ENCODE data around the gene ERCC6L.
"Not testable (repeated sequence)": the region's sequence is repeated elsewhere in the genome, so short reads cannot be mapped to it uniquely, and the experiment has no call there.

ERCC6L gene

GRCh38 chrX:72247206-72247942, 8.5 kb upstream of the ERCC6L start:
- DNase-seq, result no peak

- peak; percentile 40 for DNase-seq
Observed at GRCh38 chrX:72245461-72246089, 6.7 kb upstream of the ERCC6L start.

- no peak for DNase-seq
Observed at GRCh38 chrX:72243472-72243871, 4.6 kb upstream of the ERCC6L start.

- DNase-seq, result no peak
Observed at GRCh38 chrX:72240976-72241375, 2.1 kb upstream of the ERCC6L start.

- no peak for DNase-seq
Observed at GRCh38 chrX:72238183-72238582, 644 bp downstream of the ERCC6L start.

GRCh38 chrX:72236841-72237240, 2.0 kb downstream of the ERCC6L start:
- no peak for DNase-seq

- DNase-seq, result no peak
Observed at GRCh38 chrX:72230290-72230689, 8.5 kb downstream of the ERCC6L start.

GRCh38 chrX:72220375-72220774, 18.5 kb downstream of the ERCC6L start:
- not testable (repeated sequence) for DNase-seq

GRCh38 chrX:72216973-72217372, 21.9 kb downstream of the ERCC6L start:
- DNase-seq, result no peak

GRCh38 chrX:72208126-72208800, 30.6 kb downstream of the ERCC6L start:
- DNase-seq, result no peak

- no peak for DNase-seq
Observed at GRCh38 chrX:72207366-72207765, 31.5 kb downstream of the ERCC6L start.

GRCh38 chrX:72205706-72206105, 33.1 kb downstream of the ERCC6L start:
- no peak for DNase-seq

- no peak for DNase-seq
Observed at GRCh38 chrX:72203421-72203820, 35.4 kb downstream of the ERCC6L start.

GRCh38 chrX:72202792-72203401, 35.9 kb downstream of the ERCC6L start:
- DNase-seq, result no peak

GRCh38 chrX:72201836-72202536, 36.8 kb downstream of the ERCC6L start:
- DNase-seq, result no peak

- DNase-seq, result no peak
Observed at GRCh38 chrX:72182924-72183323, 55.9 kb downstream of the ERCC6L start.

- peak; percentile 91 for DNase-seq
Observed at GRCh38 chrX:72181178-72182125, 57.4 kb downstream of the ERCC6L start, which contains the start of gene PIN4. TSS of gene PIN4 (plus strand) at chrX:72181757. CDS start at chrX:72181786, 29 bp downstream.

GRCh38 chrX:72180539-72180938, 58.3 kb downstream of the ERCC6L start:
- no peak for DNase-seq

- DNase-seq, result no peak
Observed at GRCh38 chrX:72176981-72177380, 61.8 kb downstream of the ERCC6L start.

GRCh38 chrX:72176289-72176688, 62.5 kb downstream of the ERCC6L start:
- not testable (repeated sequence) for DNase-seq

- DNase-seq, result peak; percentile 82
Observed at GRCh38 chrX:72169008-72169728, 69.7 kb downstream of the ERCC6L start.
